ENCODE results near the gene TRIM47.

The TRIM47 gene

DNA sequence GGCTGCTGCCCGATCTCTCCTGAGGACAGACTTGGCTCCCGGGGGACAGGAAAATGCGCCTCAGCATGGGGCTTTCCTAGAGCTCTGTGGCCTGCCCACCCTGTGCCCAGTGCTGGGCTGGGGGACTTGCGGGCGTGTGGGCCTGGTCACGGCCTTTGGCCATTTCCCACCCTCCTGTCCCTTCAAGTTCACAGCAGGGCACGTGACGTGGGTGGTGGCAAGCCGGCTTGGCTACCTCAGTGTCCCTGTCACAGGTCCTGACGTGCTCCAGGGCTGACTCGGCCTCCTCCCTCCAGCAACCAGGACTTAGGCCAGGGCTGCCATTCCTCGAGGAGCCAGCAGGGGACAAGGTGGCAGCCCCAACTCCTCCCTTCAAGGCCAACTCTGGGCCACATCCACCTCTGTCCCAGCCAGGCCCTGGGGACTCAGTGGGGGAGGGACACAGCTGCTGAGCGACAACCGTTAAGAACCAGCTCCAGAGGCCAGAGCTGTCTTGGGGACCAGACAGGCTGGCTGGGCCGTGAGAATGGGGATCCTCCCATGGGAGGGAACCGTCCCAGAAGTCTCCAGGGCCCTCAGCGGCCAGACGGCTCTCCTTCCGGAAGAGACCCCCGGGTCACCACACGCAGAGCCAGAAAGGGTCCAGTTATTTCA lies 33.2 kb downstream of the TRIM47 start:
- peak; percentile 59 for DNase-seq

DNA sequence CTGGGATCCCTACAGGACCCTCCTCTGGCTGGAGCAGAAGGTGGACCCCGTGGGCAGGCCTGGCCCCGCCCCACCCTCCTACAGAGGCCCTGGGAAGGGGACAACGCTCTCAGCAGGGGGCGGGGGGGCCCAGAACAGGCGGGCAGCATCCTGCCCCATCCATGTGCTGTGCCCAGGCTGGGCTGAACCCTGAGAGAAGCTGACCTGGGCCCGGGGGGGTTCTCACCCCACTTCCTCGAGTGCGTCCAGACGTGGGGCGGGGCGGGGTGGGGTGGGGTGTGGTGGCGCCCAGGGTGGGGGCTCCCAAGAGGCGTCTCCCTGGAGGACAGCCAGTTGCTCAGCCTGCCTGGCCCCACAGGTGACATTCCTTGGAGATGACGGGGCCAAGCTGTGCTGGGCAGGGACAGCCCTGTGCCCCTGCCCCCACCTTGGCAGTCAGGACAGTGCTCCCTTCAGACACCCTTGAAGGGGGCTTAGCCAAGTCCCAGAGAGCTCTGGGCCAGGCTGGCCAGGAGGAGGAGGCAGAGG lies 33.8 kb downstream of the TRIM47 start:
- no peak for DNase-seq

DNA sequence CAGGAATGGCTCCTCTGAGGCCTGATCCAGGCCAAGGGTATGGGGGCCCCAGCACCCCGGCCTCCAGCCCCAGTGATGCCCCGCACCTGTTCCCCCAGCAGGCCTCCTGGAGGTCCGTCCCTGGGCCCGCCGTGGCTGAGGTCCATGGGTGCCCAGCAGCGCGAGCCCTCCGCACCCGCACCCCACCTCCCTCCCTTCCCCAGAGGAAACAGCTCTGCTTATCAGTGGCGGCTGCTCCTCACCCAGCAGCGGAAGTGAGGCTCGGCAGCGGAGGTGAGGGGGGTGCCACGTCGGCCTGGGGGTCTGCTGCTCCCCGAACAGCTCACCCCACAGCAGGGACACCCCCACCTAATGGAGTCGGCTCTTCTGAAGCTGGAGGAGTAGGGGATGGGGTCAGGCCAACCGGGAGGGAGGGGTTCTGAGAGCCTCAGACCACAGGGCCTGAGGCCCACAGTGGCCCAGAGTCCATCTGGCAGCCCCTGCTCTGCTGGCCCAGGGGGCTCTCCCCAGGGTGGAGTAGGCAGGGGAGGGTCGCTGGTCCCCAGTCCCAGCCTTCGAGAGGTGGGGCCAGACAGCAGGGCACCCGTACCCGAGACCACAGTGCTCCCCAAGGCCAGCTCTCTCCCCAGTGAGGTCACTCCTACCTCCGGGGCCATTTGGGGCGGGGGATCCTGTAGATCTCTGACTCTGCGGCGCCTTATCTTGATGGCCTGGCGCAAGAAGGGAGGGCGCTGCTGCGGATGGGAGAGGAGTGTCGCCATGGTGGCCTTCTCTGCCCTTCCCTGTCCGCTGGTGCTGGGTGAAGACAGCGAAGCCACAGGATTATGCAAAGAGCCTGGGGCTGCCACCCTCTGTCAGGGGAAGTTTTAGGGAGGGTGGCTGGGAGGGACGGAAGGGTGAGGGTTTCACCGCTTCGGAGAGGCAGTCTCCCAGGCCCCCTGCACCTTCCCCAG lies 34.5 kb downstream of the TRIM47 start, which contains the start of gene UNC13D:
UNC13D (minus strand) TSS at position 828 of the 953 bp plus-strand sequence; CDS start at position 761, 67 bp downstream.
- peak; percentile 65 for DNase-seq

DNA sequence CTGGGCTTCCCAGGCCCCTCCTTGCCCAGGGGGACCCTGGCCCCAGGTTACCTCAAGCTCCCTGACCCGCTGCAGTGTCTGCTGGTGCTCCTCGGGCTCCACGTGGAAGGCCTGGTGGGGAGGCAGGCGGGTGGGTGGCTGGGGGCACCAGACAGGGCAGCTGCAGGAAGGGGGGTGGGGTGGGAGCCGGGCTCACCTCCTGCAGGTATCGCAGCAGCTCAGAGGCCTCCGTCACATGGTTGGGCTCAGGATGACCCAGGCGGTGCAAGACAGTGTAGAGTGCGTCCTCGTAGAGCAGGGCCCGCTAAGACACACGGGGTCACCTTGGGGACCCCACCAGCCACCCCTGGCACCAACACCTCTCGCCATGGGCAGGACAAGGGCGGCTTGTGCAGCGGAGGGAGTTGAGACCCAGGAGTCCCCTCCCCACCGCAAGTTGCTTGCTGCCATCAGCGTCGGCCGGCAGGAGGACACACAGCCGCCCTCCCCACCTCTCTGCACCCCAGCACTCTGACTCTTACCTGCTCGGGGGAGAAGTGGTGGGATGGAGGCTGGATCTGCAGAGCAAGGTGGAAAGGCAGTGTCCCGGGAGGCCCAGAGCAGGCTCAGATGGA lies 35.3 kb downstream of the TRIM47 start:
- DNase-seq: no peak

DNA sequence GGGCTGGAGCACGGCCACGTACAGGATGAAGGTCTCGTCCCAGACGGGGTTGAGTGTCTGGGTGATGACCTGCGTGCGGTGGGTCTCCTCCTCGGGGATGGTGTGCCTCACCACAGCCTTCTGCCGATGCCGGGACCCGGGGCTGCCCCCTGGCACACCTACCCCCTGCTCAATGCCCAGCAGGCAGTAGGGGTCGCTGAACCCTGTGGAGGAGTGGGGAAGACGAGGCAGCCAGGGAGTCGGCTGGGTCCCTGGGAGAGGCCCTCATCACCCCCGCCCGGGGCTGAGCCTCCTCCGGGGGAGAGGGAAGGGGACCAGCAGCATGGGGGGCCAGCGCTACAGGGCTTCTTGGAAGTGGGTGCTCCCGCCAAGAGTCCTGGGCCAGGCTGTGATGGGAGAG lies 36.0 kb downstream of the TRIM47 start:
- no peak for DNase-seq

DNA sequence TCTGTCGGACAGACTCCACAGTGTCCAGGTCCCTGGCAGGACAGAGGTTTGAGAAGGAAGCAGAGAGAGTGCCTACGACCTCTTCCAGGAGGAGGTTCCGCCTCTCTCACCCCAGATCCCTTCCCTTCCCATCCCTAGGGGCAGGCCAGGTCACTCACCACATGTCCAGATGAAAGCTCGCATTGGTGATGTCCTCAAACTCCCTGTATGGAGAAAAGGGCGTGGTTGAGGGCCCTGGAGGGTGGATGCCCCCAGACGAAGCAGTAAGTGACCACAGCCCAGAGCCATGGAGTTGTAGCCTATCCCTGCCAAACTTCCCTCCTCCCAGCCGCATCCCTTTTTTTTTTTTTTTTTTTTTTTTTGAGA lies 37.6 kb downstream of the TRIM47 start:
- DNase-seq: no peak

DNA sequence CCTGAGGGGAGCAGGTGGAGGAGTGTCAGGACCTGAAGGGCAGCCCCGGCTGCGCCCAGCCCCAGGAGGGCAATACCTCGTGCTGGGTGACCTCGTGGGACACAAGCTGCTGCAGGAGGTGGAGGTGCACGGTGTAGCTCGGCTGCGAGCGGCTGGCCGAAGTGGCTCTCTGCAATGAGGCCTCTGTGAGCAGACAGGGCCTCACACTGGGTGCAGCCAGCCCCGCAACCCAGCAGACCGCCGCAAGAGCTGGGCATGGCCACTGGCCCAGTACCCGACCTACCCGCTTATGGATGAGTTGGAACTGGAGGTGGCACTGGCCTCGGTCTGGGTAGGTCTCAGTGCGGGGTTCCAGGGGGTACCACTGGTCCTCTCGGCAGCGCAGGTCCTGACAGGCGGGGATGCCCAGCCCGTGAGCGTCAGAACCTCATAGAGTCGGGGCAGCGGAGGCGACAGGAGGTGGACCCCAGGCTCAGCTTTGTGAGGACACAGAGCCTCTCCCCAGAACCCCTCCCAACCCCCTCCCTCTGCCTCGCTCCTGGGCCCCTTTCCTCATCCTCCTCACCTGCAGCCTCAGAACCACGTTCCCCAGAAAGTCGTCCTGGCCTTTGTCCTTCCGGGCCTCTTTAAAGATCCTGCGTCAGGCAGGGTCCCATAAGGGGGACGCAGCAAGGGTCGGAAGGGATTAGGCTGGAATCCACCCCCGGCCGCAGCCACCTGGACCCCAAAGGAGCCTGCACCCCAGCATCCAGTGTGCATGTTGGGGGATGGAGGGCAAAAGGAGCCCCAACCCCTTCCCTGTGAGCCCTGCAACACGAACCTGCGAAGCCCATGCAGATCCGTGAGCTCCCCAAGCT lies 38.2 kb downstream of the TRIM47 start:
- DNase-seq: no peak

DNA sequence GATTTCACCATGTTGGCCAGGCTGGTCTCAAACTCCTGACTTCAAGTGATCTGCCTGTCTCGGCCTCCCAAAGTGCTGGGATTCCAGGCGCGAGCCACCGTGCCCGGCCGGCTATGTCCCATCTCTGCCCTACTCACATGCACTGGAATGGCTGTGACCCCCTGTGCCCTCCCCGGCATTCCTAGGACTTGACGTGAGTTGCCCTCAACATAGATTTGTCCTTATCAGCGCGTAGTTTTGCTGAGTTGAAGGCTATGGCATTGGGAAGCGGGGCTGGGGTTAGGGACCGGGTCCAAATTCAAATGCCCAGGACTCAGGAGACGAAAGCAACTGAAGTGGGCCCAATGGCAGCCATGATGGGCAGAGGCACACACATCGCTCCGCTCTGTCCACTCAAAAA lies 40.0 kb downstream of the TRIM47 start:
- no peak for DNase-seq

DNA sequence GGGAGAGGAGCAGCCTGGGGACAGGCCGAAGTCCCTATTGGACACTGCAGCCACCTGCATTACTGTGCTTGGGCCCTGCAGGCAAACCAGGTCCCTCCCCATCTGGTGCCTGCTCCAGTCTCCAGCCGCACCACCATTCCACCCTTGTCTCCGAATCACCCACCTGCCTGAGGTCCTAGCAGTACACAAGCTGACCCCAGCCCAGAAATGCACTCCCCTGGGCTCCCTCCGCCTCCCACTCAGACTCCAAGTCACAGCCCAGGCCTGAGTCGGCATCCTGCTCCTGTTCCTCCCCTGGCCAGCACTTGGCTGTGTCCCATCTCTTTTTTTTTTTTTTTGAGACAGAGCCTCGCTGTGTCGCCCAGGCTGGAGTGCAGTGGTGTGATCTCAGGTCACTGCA lies 40.5 kb downstream of the TRIM47 start:
- DNase-seq: no peak

DNA sequence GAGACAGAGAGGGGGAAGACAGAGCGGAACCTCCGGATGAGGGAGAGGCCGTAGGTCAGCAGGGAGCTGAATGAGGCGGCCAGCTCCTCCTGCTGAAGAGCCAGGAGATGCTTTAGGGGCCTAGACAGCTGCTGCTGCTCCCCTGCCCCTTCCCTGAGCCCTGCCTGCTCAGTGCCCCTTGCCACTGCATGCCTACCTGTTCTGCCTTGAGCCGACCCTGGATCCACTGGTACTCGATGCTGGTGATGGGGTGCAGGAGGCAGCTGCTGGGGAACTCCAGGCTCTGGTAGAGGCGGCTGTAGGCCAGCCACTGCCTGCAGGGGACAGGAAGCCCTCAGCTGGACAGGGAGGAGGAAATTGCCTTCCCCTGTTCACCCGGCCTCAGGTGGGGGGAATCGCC lies 41.8 kb downstream of the TRIM47 start:
- no peak for DNase-seq

DNA sequence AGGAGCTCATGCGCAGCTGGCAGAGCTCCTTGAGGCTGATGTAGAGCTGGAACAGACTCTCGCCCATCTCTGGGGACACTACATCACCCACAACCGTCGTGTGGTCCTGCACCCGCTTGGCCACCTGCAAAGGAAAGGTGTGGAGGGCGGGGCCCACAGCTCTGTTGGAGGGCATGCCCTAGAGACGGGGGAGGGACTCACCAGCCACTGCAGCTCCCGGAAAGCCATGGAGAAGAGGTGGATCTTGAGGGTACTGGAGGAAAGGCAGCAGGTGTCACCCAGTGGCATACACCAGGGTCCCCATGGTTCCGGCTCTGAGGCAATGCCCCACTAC lies 42.8 kb downstream of the TRIM47 start:
- DNase-seq: no peak

DNA sequence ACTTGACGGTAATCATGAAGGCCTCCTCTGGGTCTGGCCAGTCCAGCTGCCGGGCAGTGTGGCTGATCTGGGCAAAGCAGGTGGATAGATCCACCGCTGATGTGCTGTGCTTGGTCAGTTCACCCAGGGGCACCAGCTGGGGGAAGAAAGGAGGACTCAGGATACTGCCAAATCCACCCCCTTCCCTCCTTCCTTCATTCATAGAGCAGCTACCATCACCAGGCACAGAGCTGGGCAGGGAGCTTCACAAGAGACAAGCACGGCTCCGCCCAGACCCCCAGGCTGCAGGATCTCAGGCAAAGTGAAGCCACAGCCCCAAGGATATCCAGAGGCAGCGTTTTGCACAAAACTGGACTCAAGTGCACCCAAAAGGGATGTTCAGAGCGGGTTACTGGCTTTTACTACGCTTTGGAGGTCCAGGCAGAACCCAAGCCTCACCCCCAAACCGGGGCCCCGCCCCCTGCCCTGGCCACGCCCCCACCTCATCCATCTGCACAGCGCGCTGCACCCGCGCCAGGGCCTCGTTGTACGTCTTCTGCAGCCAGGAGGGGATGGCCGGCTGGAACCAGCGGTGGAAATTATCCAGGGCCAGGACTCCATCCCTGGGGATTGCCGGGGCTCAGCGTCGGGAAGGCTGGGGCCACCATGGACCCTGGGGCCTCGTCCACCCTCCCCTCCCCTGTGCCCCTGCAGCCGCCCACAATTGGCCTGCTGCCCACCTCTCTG lies 43.3 kb downstream of the TRIM47 start:
- no peak for DNase-seq

DNA sequence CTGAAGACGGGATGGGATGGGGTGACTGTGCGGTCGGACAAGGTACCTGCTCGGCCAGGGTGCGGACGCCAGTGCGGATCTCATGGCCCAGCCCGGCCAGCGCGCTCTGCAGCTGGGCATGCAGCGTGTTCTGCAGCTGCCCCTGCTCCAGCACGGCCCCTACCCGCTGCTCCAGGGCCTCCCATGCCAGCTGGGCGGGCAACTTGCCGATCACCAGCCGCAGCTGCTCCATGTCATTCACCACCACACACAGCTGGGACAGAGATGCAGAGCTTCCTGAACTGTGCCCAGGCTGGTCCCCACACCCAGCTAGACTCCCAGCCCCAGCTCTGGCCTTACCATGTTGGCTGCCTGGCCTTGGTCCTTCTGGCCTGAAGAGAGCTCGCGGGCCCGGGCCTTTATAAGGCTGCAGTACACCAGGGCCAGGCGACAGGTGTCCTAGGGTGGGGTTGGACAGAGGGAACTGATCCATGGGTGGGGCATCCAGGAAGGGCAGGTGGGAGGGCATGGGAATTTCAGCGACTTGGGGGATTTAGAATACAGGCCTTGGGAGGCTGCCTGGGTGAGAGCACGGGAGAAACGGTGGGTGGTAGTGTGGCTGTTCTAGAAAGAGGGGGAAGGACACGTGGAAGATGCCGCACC lies 44.0 kb downstream of the TRIM47 start:
- DNase-seq: no peak

DNA sequence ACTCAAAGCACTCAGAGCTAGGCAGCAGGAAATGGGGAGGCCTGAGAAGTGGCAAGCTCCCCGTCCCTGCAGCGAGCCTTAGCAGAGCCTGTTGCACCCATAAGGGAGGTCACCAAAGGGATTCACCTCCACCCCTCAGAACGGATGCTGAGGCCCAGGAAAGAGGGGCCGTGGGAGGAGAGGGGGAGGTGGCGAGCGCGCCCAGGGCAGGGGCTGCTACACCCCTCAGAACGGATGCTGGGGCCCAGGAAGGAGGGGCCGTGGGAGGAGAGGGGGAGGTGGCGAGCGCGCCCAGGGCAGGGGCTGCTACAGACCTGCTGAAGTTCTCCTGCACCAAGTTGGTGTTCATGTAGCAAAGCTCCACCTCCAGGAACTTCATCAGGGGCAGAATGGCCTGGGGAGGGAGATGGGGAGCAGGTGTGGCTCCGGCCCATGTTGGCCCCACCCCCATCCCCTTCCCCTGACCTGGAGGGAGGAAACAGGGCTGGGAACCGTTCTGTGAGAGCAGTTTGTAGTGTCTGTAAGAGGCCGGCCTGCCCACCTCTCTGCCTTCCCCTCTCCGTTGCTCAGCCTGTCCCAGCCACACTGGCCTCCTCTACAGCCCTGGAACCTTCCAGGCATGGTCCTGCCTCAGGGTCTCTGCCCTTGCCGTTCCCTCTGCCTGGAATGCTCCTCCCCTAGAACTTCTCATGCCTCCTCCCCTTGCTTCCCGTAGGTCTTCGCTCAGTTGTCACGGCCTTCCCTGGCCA lies 45.6 kb downstream of the TRIM47 start:
- DNase-seq: no peak

DNA sequence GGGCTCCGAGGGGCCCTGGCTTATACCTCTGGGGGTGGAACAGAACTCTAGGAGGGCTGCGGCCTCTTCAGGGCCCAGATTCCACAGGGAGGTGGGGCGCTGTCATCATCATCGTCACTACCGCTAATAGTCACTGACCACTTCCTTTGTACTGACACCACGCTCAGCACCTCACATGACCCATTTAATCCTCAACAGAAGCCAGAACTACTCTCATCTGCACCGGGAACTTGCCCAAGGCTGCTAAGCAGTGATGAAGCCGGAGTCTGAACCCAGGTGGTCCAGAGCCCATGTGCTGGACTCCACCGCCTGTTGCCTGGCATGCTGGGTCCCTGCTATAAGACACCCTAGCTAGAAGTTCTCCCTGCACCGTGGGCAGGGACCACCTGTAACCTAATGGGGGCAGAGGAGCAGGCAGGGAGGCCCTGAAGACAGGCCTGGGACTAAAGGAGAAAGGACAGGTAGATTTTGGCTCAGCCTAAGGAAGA lies 46.2 kb downstream of the TRIM47 start:
- DNase-seq: no peak

DNA sequence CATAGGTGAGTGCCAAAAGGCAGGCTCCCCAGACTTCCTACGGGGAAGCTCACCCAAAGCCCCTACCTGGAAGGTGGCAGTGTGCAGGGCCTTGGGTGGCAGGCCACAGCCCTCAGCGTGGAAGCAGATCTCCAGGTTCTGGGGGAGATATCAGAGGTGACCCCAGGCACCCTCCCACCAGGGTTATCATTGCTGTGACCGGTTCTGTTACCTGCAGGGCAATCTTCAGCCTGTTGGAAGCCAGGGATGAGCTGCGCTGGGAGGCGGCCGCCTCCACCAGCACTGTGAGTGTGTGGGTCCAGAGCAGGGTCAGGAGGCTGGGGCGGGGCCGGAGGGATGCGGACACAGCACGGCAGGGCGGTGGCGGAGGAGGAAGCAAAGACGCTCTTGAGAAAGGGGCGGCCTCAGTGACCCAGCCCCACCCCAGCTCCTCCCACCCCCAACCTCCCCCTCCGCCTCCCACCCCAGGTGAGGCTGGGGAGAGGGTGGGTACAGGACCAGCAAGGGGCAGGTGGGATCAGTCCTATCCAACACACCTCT lies 47.3 kb downstream of the TRIM47 start:
- DNase-seq: no peak

DNA sequence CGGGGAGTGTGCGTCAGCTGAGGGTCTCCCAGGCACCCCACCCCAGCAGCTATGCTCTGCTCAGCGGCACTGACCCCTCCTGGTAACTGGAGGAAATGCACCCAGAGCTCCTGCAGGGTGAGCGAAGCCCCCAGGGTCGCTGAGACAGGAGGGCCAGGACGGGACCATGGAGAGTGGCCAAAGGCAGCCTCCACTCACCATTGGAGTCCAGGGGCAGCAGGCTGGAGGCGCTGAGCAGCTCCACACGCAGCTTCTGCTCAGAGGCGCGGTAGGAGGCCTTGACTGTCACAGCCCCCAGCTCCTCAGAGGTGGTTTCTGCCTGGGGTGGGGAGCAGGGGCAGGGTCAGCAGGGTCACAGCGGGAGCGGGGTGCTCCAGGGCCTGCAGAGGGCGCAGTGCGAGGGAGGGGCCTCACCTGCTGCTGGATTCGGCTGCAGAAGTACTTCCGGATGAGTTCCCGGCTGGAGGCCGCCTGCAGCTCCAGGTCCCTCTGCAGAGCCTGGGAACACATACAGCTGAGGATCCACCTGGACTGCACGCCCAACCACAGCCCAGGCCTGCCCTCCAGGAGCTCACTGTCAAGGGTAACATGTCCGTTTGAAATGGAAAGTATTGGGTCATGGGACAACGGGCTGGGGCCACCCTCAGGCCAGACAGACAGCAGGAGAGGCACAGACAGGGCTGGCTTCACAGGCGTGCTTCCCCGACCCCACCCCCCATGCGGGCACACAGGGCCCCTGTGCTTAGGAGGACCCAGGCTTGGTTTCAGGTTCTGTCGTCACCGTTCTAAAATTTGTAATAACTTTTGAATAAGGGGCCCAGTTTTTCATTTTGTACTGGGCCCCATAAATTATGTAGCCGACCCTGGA lies 48.0 kb downstream of the TRIM47 start:
- no peak for DNase-seq

DNA sequence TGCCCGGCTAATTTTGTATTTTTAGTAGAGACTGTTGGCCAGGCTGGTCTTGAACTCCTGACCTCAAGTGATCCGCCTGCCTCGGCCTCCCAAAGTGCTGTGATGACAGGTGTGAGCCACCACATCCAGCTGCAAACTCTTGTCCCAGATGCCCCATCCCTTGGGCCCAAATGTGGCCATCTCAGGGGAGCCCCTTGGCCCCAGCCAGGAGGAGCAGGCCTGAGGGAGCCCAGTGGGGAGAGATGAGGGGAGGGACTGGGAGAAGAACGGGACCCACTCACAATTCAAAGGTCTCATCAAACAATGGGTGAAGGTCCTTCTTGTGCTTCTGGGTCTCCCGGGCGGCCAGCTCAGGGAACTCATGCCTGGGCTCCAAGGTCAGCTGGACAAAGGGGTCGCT lies 48.6 kb downstream of the TRIM47 start:
- no peak for DNase-seq

DNA sequence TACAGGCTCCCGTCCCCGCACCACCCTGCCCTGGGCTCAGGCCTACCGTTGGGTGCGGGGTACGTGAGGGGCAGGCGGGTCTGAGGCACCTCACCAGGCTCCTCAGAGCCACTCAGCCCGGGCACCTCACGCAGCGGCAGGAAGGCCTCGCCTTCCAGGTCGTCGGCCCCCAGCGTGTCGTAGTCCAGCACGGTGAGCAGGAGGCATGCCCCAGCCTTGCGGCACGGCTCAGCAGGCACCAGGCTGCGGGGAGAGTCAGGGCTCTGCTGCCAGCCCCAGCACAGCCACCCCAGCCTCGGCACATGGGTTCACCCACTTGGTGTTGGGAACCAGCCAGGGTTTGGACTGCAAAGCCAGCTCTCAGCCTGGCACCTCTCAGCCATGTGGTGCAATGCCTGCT lies 49.6 kb downstream of the TRIM47 start:
- DNase-seq: no peak
